A549 treated with Hydrocortisone at 1 μM for 4 hours (cell line): ENCODE data around the gene SLITRK2. TPM values are rescaled to one million over a fixed set of nuclear protein-coding genes. Genes with fewer than 3 reads are reported as not detected.

Experiments used
- total RNA-seq: library from RNA; stranded (reverse); fragments of 200-300 nt; extraction: Qiagen RNA extraction; gene quantifications from 5 replicates; pipeline ENCODE4 v1.2.3, GENCODE V29; 2022

SLITRK2 gene, protein sequence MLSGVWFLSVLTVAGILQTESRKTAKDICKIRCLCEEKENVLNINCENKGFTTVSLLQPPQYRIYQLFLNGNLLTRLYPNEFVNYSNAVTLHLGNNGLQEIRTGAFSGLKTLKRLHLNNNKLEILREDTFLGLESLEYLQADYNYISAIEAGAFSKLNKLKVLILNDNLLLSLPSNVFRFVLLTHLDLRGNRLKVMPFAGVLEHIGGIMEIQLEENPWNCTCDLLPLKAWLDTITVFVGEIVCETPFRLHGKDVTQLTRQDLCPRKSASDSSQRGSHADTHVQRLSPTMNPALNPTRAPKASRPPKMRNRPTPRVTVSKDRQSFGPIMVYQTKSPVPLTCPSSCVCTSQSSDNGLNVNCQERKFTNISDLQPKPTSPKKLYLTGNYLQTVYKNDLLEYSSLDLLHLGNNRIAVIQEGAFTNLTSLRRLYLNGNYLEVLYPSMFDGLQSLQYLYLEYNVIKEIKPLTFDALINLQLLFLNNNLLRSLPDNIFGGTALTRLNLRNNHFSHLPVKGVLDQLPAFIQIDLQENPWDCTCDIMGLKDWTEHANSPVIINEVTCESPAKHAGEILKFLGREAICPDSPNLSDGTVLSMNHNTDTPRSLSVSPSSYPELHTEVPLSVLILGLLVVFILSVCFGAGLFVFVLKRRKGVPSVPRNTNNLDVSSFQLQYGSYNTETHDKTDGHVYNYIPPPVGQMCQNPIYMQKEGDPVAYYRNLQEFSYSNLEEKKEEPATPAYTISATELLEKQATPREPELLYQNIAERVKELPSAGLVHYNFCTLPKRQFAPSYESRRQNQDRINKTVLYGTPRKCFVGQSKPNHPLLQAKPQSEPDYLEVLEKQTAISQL
- total RNA-seq = not detected in 5 replicates

DNA sequence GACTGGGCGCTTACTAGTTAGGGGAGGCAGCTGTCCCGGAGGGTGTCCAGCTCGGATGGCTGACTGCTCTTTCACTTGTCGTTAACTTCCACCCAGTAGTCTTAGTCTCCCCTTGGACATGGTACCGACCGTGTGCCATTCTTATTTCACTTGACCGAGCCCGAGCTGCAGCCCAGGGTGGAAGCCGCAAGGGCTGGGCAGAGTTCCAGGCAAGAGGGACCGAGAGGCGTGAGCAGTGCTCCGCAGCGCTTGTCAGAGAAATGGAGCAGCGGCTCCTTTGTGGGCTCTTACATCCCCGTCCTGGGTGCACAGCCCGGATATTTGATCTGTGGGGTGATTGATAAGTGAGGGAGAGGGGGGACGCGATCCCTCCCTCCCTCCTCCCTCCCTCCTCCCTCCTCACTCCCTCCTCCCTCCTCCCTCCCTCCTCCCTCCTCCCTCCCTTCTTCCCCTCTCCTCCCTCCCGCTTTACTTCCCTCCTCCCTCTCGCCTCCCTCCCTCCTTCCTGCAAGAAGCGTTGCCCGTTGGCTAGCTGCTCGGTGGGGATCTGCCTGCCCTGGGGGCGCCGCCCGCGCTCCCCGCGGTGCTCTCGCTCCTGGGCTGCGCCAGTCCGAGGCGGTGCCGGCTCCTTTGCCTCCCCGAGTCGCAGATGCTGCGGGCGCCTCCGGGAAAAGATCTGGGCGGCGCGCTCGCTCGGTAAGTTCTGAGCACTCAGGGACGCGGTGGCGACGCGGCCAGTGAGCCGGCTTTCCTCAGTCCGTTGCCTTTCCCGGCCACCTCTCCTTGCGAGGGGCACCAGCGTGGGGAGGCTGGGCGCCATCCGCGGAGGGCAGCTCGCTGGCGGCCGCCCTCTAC, at the start of gene SLITRK2:
Gene SLITRK2 (plus strand): TSS at position 499 of the 855 bp plus-strand sequence. CDS start 4,597 bp downstream, outside the sequence.

